Measurements from ENCODE around the gene TNFAIP8.

TNFAIP8 gene

DNA sequence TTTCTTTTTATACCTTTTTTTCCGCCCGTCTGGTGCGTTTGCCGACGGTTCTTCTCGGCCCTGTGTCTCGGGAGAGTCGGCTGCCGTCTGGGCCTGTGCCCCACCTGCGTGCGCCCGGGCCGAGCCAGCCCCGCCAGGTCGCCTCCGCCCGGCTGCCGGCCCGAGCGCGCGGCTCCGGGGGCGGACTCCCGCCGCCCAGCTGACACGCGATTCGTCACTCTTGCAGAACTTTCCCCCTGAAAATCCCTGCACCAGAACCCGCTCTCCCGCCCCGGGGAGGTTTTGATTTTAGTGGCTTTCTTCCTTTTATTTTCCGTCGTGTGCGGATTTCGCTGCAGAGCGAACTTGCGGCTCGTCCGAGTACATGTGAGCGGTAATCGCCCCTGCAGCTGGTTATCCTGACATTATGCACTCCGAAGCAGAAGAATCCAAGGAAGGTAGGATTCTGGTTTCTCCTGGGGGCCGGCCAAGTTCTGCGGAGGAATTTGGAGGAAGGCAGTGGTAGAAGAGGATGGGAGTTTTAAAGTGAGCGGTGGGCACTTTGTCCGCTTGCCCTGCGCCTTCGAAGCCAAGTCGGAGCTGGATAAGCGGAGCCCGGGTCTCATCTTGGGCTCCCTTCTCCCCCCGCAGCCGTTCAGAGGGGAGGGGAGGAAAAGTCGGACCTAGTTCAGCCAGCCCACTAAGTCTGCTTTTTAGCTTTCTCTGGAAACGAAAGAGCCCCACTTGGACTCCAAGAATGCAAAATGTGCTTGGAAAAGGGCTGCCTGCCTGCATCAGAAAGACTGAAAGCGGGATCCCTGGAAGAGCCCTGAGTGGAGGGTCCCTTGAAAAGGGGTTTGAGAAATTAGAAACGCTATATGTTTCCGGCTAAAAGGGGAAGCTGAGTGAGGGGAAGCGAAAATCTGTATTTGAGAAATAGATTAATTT is at the start of gene TNFAIP8:
TNFAIP8 (plus strand) TSS at position 335 of the 927 bp plus-strand sequence; CDS start at position 407, 72 bp downstream.
- Histone ChIP-seq H3K36me3 (replicated peaks) (no peaks in the 10 kb centered on the region), H3K4me3 (ENCODE audit: low read depth, low read length) (peak within 1 kb of the TSS; percentile 73), H3K27ac (peak within 1 kb of the TSS; percentile 13), H3K27me3 (replicated peaks) (no peaks in the 10 kb centered on the region)
- TF ChIP-seq, protein P1, sequence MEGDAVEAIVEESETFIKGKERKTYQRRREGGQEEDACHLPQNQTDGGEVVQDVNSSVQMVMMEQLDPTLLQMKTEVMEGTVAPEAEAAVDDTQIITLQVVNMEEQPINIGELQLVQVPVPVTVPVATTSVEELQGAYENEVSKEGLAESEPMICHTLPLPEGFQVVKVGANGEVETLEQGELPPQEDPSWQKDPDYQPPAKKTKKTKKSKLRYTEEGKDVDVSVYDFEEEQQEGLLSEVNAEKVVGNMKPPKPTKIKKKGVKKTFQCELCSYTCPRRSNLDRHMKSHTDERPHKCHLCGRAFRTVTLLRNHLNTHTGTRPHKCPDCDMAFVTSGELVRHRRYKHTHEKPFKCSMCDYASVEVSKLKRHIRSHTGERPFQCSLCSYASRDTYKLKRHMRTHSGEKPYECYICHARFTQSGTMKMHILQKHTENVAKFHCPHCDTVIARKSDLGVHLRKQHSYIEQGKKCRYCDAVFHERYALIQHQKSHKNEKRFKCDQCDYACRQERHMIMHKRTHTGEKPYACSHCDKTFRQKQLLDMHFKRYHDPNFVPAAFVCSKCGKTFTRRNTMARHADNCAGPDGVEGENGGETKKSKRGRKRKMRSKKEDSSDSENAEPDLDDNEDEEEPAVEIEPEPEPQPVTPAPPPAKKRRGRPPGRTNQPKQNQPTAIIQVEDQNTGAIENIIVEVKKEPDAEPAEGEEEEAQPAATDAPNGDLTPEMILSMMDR (IDR thresholded peaks at IDR 0.05; ENCODE audit: low read depth, low read length, missing control alignments) = no peak
- peak; percentile 50 for DNase-seq
- in situ Hi-C loops (cut with HindIII; ENCODE audit: low pct_ligation_motif_present, low sequenced_read_pairs) = no loop called here

GRCh38 chr5:119307170-119307569 is 48.6 kb upstream of the TNFAIP8 start:
- no peaks in the 10 kb centered on the region for H3K36me3 ChIP-seq (replicated peaks)
- in situ Hi-C loops (cut with HindIII; ENCODE audit: low pct_ligation_motif_present, low sequenced_read_pairs) = no loop called here
- DNase-seq = no peak
- TF ChIP-seq, protein P1 (IDR thresholded peaks at IDR 0.05; ENCODE audit: low read depth, low read length, missing control alignments) = no peak
- H3K27me3 ChIP-seq (replicated peaks) = no peaks in the 10 kb centered on the region
- H3K27ac ChIP-seq = no peak overlapping the region
- H3K4me3 ChIP-seq (ENCODE audit: low read depth, low read length) = no peak overlapping the region

GRCh38 chr5:119309326-119309725 is 46.5 kb upstream of the TNFAIP8 start:
- in situ Hi-C loops (cut with HindIII; ENCODE audit: low pct_ligation_motif_present, low sequenced_read_pairs) = no loop called here
- H3K27me3 ChIP-seq (replicated peaks) = no peaks in the 10 kb centered on the region
- DNase-seq = no peak
- H3K36me3 ChIP-seq (replicated peaks) = no peaks in the 10 kb centered on the region
- TF ChIP-seq, protein P1 (IDR thresholded peaks at IDR 0.05; ENCODE audit: low read depth, low read length, missing control alignments) = no peak
- H3K27ac ChIP-seq = no peak overlapping the region
- H3K4me3 ChIP-seq (ENCODE audit: low read depth, low read length) = no peak overlapping the region

- no peak overlapping the region for H3K27ac ChIP-seq
- H3K4me3 ChIP-seq (ENCODE audit: low read depth, low read length) = no peak overlapping the region
- H3K36me3 ChIP-seq (replicated peaks) = no peaks in the 10 kb centered on the region
- in situ Hi-C loops (cut with HindIII; ENCODE audit: low pct_ligation_motif_present, low sequenced_read_pairs) = no loop called here
- TF ChIP-seq, protein P1 (IDR thresholded peaks at IDR 0.05; ENCODE audit: low read depth, low read length, missing control alignments) = no peak
- no peaks in the 10 kb centered on the region for H3K27me3 ChIP-seq (replicated peaks)
- no peak for DNase-seq
These were observed 44.1 kb upstream of the TNFAIP8 start for GRCh38 chr5:119311688-119312087.

DNA sequence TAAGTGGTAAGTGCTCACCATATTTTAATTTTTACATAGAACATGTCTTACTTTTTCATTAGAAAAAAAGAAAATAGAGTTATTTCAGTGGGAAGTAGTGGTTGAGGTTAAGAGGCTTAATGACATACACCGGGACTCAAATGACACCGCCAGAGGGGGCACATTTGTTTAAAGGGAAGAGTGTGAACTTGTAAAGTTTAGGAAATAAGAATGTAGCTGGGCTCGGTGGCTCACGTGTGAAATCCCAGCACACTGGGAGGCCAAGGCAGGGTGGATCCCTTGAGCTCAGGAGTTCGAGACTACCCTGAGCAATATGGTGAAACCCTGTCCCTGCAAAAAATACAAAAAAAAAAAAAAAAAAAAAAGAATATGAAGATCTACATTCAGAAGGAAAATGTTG is 43.4 kb upstream of the TNFAIP8 start:
- Histone ChIP-seq H3K27me3 (replicated peaks) (no peaks in the 10 kb centered on the region), H3K4me3 (ENCODE audit: low read depth, low read length) (no peak overlapping the region), H3K36me3 (replicated peaks) (no peaks in the 10 kb centered on the region), H3K27ac (no peak overlapping the region)
- DNase-seq = no peak
- TF ChIP-seq, protein P1 (IDR thresholded peaks at IDR 0.05; ENCODE audit: low read depth, low read length, missing control alignments) = no peak
- in situ Hi-C loops (cut with HindIII; ENCODE audit: low pct_ligation_motif_present, low sequenced_read_pairs) = no loop called here

Measured in brain microvascular endothelial cell (primary cell).